ENCODE measurements around the gene MYH9.

- TF ChIP-seq CTCF (IDR thresholded peaks at IDR 0.05) (no peak), POLR2A (IDR thresholded peaks at IDR 0.05; ENCODE audit: low read depth) (no peak), EP300 (IDR thresholded peaks at IDR 0.05) (no peak)
Observed at GRCh38 chr22:36316419-36316818, 71.3 kb downstream of the MYH9 start.

Measured in esophagus muscularis mucosa (tissue), 4 donors.